Activated CD8-positive, alpha-beta memory T cell treated with anti-CD3 and anti-CD28 coated beads for 36 hours (primary cell): Measurements from ENCODE around the gene CEP55. TPM values are rescaled to one million over a fixed set of nuclear protein-coding genes. Genes with fewer than 3 reads are reported as not detected.
"Not testable (repeated sequence)": the region's sequence is repeated elsewhere in the genome, so short reads cannot be mapped to it uniquely, and the experiment has no call there.

Source experiments
- CTCF ChIA-PET: fragments of 350-600 bp; sonication (Branson Sonifier 250); formaldehyde crosslinking; loops from one replicate; lab custom pipeline; 2021; ENCODE audit warnings: antibody characterized with exemption; lab: Charles Lee
- POLR2A ChIA-PET: fragments of 350-600 bp; sonication (Branson Sonifier 250); formaldehyde crosslinking; loops from one replicate; lab custom pipeline; 2021; ENCODE audit warnings: antibody characterized with exemption; lab: Charles Lee
- total RNA-seq, 2 experiments: library from RNA; stranded (reverse); gene quantifications; one replicate each; pipeline ENCODE4 v1.2.3, GENCODE V29; 2021

Gene CEP55
- total RNA-seq, 2 experiments from 2014 or later, result 43.8 to 44.4 TPM

DNA sequence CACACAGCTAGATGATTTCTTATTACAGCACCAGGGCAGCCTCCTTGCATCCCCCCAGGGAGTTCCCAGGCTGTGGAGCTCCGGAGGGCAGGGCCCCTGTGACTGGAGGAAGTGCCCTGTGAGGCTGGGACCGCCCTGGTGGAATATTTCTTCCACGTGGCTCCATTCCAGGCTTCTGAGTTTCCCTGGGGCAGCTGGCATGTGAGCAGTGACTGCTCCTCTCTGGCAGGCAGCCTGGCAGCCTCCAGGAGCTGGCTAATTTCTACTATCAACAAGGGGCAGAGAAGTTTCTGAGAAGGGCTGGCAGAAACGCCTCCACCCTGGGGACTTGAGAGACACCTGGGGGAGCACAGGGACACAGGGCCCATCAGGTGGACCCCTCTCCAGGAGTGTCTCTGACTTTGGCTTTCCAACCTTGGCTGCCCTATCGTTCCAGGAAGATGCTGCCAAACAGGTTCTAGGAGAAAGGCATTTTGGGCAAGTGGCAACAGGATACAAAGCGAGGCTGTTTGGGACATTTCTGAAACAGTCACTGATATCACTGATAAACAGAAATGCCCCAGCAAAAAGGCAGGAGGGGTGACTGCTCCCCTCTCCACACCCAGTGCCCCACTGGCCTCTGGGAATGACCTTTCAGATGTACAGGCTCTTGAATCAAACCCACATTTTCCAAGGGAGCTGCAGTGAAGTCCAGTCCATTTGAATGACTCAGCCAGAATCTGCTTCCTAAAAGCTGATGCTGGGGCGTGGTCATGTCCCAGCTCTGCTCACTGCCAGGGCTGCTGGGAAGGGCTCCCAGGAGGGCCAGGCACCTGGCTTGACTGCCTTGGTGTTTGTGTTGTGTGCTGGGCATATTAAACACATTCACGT is 30.4 kb upstream of the CEP55 start:
- ChIA-PET CTCF (no interaction called here), POLR2A (no interaction called here)

DNA sequence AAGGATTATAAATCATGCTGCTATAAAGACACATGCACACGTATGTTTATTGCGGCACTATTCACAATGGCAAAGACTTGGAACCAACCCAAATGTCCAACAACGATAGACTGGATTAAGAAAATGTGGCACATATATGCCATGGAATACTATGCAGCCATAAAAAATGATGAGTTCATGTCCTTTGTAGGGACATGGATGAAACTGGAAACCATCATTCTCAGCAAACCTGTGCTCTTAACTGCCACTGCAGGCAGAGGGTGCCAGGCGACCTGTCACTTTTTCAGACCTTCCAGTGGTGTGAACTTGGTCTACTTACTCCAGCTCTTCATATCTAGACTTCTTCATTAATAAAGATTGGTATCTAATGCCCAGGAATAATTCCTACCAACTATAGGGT is 28.8 kb upstream of the CEP55 start:
- POLR2A ChIA-PET, CTCF ChIA-PET: not testable (repeated sequence)

DNA sequence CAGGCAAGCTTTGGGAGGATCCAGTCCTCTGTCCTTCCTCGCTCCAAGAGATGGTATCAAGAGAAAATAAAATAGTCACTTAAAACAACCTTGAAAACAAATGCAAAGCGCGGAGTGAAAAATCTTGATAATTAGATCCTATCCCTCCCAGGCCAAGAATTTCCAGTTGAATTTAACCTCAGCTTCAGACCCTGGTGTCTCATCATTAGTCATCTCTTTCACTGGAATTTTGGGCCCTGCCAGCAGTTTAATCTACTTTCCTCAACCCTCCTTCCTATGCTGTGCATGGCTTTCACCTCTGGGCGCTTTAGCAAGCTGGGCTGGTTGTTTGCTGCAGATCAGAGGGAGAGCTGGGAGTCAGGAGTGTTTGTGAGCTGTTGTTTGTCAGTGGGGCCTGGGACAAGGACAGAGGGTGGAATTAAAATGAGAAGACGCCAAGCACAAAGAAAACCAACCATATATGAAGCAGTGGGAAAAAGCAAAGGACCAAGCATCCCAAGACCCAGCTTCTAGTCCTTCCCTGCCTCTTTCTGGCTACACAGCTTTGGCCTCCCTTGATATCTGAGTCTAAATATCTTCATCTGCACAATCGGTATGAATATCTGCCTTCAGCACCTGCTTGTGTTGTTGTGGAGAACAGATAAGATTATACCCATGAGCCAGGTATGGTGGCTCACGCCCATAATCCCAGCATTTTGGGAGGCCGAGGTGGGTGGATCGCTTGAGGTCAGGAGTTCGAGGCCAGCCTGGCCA is 27.8 kb upstream of the CEP55 start:
- CTCF ChIA-PET, result interaction anchor here (2.3 kb wide), 1 partner anchor 14 kb away, joined by 10 read pairs; the partner anchor contains the start of gene MYOF
- POLR2A ChIA-PET, result interaction anchor here (0.6 kb wide), 1 partner anchor 45 kb away, joined by 5 read pairs; no protein-coding TSS in a partner anchor

DNA sequence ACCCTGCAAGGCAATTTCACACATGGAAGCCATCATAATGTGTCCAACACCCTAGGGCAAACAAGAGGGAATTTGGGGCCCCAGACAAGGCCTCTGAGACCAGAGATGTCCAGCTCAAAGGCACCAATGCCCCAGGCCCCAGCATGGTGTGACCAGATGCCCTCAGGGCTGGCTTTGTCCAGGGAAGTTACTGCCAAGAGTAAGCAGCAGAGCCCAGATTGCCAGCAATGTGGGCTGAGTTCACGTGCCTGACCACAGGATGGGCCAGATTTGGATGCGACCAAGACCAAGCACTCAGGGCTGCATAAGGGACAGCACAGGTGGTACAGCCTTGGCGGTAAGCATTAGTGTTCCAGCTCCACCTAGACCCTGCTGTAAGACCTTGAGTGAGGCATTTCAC is 27.0 kb upstream of the CEP55 start:
- ChIA-PET CTCF (interaction anchor here (2.3 kb wide), 1 partner anchor 13 kb away, joined by 10 read pairs; the partner anchor contains the start of gene MYOF), POLR2A (no interaction called here)

DNA sequence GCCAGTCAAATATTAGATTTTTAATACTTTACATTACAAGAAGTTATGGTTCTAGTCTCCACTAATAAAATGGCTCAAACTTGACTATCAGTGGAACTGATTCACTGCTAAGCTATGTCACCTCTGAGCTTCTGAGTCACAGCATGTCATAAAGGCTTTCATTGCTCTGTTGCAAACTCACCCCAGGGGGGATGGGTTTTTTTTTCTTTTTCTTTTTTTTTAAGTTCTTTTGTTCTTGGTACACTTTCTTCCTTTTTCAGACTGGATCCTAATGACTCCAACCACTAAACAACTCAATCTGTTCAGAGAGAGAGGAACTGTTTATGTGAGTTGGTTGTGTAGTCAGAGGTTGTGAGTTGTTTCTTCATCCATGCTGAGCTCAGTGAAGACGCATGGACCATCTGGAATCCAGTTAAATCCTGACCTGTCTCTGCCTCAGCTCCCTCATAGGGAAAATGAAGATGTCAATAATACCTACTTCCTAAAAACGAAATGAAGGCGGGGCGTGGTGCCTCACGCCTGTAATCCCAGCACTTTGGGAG is 25.2 kb upstream of the CEP55 start:
- CTCF ChIA-PET, result interaction anchor here (0.7 to 1.6 kb wide), 3 partner anchors 11 to 95 kb away, joined by 4 to 7 read pairs (median 6); partner anchors contain the start of gene MYOF
- POLR2A ChIA-PET, result interaction anchor here (0.5 to 0.8 kb wide), 2 partner anchors 11 to 766 kb away, joined by 3 to 6 read pairs; partner anchors contain the start of gene MYOF

DNA sequence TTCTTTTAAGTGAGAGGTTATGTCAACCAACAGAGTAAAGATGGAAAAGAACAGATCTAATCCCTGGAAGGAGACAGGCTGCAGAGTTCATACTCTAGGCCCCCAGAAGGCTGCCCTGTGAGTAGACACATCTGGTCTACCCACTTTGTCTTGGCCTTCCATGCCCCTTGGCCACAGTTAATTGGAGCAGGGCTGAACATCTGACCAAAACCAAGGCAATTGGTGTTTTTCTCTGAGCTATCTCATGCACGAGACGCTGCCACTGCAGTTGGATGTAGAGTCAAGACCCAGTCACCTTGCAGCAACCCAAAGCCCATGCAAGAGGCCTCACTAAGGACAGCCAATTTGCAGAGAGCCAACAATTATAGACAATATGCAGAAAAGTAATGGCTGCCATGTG is 23.3 kb upstream of the CEP55 start:
- POLR2A ChIA-PET, result no interaction called here
- CTCF ChIA-PET, result interaction anchor here (0.6 to 4.2 kb wide), 3 partner anchors 9 to 1707 kb away, joined by 3 to 17 read pairs (median 5); partner anchors contain the start of gene MYOF

DNA sequence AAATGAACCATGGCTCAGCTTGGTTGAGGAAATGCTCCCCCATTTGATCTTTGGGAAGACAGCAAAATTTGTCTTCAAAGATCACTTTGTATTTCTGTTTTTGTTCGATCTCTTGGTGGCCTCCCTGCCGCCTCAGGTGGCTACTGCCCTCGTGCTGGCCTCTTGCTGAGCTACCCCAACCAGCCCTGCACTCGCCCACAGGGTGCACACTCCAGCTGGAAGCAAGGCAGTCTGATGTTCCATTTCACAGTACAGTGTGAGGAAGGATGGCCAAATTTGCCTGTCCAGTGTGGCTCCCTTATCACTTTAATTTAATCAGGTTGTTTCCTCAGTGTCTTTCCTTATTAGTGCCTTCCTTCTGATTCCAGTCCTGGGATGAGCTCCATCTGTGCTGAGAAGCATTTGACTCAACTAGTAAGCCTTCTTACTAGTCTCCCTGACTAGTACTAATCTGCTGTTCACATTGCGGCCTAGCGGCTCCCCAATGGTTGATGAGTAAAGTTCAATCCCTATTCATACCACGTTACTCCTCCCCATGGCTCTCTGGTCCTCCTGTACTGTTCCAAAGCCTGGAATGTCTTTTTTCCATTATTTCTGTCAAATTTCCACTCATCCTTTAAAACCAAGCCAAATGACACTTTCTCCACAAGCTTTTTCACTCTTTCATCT is 22.5 kb upstream of the CEP55 start:
- CTCF ChIA-PET, result interaction anchor here (1.0 to 4.2 kb wide), 2 partner anchors 8 to 97 kb away, joined by 5 to 17 read pairs; partner anchors contain the start of gene MYOF
- POLR2A ChIA-PET, result interaction anchor here (1.1 kb wide), 1 partner anchor 11 kb away, joined by 4 read pairs; no protein-coding TSS in a partner anchor

DNA sequence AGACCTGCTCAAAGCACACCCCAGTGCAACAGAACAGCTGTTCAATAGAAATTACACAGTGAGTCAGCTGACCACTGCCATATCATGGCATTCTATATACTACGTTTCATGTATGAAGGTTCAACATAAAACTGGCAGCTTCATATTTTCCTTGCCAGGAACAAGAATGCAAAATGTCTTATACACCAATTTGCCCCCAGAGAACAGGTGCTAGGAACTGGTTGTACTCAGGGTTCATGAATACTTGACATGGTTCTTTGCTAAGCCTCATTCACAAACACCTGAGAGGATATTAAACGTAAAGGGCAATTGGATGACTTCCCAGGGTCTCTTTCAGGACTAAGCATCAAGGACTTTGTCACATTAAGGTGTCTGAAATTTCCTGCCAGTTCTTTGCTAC is 21.2 kb upstream of the CEP55 start:
- ChIA-PET POLR2A (no interaction called here), CTCF (interaction anchor here (1.6 to 4.2 kb wide), 2 partner anchors 99 to 108 kb away, joined by 5 to 17 read pairs; no protein-coding TSS in a partner anchor)

DNA sequence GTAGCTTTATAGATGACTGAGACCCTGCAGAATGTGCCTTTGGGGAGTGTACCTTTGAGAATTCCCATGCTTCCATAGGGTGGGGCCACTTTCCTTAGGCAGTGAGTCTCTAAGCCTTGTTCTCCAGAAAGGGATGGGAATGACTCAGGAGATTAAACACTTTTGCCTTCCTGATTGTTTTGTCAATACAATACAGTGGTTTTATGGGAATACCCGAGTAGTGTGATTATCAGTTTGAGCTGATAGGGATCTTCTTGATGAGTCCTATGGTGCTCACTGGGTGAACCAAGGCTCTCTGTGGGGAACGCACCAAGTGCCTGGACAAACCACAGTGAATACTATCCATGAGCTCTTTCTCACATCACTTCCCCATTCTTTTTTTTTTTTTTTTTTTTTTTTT is 20.5 kb upstream of the CEP55 start:
- CTCF ChIA-PET, result interaction anchor here (0.6 to 4.2 kb wide), 4 partner anchors 96 to 1272 kb away, joined by 3 to 17 read pairs (median 4); no protein-coding TSS in a partner anchor
- POLR2A ChIA-PET, result interaction anchor here (0.6 kb wide), 2 partner anchors 329 to 531 kb away, joined by 3 to 4 read pairs; no protein-coding TSS in a partner anchor

DNA sequence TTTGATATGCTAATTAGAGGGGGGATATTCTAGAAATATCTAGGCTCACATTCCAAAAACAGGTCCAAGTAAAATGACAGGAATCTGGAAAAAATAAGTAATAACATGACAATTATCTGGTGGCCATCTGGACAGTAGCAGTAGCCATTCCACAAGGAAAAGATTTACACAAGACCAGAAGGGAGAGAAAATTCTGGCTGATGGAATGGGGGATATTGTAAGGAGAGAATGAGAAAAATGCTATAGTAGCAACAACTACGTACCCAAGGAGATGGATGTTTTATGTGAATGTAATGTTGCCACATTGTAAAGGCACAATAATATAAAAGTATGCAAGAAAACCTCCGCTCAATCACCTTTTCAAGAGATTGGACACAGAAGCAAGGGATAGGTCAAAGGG is 19.7 kb upstream of the CEP55 start:
- POLR2A ChIA-PET, result no interaction called here
- CTCF ChIA-PET, result interaction anchor here (0.7 kb wide), 1 partner anchor 97 kb away, joined by 3 read pairs; no protein-coding TSS in a partner anchor

DNA sequence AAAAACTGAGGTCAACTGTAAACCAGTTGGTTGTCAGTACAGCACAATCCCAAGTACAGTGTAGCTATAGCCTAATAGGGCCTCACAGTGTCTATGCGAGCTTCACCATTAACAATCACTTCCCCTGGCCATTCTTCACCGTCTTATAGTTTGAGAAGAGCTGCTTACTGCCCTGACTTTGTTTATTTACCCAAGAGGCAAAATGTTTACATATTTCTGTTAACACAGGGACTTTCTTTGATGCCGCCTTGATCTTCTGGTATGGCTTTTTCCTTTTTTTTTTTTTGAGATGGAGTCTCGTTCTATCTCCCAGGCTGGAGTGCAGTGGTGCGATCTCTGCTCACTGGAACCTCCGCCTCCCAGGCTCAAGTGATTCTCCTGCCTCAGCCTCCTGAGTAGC is 17.5 kb upstream of the CEP55 start:
- POLR2A ChIA-PET, result no interaction called here
- CTCF ChIA-PET, result no interaction called here

DNA sequence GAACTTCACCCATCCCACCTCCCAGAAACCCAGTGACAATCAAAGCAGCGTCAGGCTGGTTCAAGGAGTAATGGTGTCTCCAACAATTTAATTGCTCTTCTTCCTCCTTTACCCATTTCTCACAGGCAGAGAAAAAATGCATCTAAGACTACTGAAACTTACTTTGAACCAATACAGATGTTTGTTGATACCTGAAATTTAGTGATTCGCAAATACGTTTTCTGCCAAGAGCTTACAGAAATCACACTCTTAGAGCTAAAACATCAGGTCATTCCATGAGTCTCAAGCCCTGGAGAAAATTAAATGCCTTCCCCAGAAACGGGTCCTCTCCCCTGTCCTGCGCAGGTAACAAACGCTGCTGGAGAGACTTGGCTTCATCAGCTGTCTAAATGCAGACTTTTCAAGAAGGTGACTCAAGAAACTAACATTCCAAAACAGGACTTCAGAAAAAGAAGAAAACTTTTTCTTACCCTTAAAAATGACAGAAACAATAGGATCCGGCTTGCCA is 14.7 kb upstream of the CEP55 start:
- CTCF ChIA-PET, result interaction anchor here (0.6 to 4.9 kb wide), 11 partner anchors 8 to 124 kb away, joined by 3 to 91 read pairs (median 8); no protein-coding TSS in a partner anchor
- POLR2A ChIA-PET, result interaction anchor here (1.1 to 3.5 kb wide), 4 partner anchors 11 to 106 kb away, joined by 6 to 17 read pairs (median 8); no protein-coding TSS in a partner anchor

DNA sequence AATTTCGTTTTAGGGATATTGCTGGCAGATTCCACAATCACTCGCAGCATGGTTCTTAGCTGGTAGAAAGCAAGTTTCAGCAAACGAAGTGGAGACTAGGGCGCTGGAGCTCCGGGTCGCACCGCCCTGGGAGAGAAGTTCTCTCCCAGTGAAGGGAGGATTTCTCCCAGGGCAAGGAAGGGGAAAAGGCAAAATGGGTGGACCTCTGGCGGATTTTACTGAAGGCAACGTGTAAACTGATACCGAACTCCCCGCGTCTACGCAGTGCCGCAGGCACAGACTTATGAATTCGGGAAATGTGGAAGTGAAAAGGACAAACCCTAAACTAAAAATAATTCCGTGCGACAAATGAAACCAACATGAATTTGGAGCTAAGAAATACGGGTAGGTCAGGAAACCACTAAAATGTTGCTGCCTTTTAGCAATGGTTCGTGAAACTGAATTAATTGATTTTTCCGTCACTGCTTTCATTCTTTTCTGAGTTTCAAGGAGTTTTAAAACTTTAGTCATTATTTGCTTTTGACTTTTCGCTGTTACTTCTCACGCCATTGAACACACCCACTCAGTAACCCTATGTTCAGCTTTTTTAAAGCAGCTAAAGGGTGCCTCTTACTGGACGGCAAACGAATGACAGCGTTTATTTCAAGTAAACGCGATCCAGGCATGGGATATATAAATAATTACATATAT is 14.1 kb upstream of the CEP55 start, which contains the start of gene MYOF:
Gene MYOF, minus strand, starts transcription at position 190 of the 690 bp plus-strand sequence. Its CDS starts 140 bp downstream, at position 50.
- POLR2A ChIA-PET, result interaction anchor here (1.1 to 3.5 kb wide), 5 partner anchors 11 to 106 kb away, joined by 6 to 17 read pairs (median 9); partner anchors contain the start of gene CEP55

DNA sequence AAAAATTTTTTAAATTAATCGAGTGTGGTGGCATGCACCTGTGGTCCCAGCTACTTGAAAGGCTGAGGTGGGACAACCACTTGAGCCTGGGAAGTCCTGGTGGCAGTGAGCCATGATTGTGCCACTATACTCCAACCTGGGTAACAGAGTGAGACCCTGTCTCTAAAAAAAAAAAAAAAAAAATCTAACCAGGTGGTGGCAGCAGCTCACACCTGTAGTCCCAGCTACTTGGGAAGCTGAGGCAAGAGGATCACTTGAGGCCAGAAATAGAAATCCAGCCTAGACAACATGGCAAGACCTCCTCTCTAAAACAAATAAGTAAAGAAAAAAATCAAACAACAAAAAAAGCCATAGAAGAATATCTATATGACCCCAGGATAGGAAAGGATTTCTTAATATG is 10.7 kb upstream of the CEP55 start:
- POLR2A ChIA-PET, result no interaction called here
- CTCF ChIA-PET, result interaction anchor here (0.7 kb wide), 1 partner anchor 101 kb away, joined by 3 read pairs; no protein-coding TSS in a partner anchor

More for the DNA sequence above, 14.1 kb upstream of the CEP55 start, which contains the start of gene MYOF:
- CTCF ChIA-PET, result interaction anchor here (0.9 to 4.9 kb wide), 12 partner anchors 9 to 124 kb away, joined by 3 to 91 read pairs (median 8); no protein-coding TSS in a partner anchor

DNA sequence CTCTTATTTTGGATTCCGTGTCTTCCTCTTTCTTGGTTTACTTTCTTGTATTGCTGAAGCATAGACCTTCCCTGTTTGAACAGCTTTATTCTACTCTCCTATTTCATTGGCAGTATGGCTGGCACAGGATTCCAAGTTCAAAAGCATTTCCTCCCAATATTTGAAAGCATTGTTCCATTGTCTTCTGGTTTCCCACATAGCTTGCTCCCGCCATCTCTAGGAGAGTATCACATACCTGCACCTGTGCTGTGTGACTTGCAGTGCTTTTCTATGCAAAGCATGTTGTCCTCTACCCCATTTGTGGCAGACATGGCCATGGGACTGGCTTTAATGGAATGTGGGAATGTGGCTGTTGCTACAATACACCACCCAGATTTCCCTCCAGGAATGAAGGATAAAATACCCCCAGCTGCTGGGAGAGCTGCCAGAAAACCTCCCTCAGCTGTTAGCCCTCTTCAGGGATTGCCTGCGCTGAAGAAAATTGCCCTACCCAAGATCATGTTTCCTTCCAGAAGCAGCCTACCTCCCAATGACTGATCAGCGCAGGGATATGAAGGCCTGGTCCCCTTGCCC is 7.4 kb upstream of the CEP55 start:
- ChIA-PET CTCF (interaction anchor here (1.0 to 1.4 kb wide), 3 partner anchors 22 to 136 kb away, joined by 3 to 4 read pairs (median 4); no protein-coding TSS in a partner anchor), POLR2A (no interaction called here)

DNA sequence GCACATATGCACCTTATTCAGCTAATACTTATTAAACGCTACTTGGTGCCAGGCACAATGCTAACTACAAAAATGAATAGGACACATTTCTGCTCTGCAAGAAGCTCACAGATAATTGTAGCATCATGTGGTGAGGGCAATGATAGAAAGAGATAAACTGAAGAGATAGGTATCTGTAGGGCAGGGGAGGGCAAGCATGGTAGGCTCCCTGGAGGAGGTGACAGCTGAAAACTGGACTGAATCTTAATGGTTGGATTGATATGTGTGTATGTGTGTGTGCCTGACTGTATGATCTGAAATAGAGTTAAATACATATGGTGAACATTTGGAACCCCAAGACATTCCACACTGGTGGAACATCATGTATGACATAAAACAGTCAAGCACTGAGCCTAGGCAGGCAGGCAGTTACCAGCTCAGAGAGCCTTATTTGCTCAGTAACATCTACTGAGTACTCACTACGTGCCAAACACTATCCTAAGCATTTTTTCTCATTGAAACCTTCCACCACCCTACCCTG is 4.8 kb upstream of the CEP55 start:
- POLR2A ChIA-PET, result no interaction called here
- CTCF ChIA-PET, result interaction anchor here (1.0 to 2.8 kb wide), 3 partner anchors 9 to 201 kb away, joined by 3 to 10 read pairs (median 3); partner anchors contain the start of gene MYOF
